ENCODE data around the gene MCRS1. TPM values are rescaled to one million over a fixed set of nuclear protein-coding genes. Genes with fewer than 3 reads are reported as not detected.
A peak's percentile ranks its signal among the peaks of the same experiment; 100 is the strongest.
"Not testable (repeated sequence)": the region's sequence is repeated elsewhere in the genome, so short reads cannot be mapped to it uniquely, and the experiment has no call there.

The MCRS1 gene
- total RNA-seq, 1 donor from 2014 or later, result 48.5 TPM

GRCh38 chr12:49541140-49541861, 26.6 kb downstream of the MCRS1 start:
- DNase-seq (ENCODE audit: low read depth in 2 of 2), result no peak

- no peak for DNase-seq (ENCODE audit: low read depth in 2 of 2)
These were observed 27.5 kb downstream of the MCRS1 start for GRCh38 chr12:49540229-49541139.

GRCh38 chr12:49539406-49540228, 28.3 kb downstream of the MCRS1 start:
- no peak for DNase-seq (ENCODE audit: low read depth in 2 of 2)

DNA sequence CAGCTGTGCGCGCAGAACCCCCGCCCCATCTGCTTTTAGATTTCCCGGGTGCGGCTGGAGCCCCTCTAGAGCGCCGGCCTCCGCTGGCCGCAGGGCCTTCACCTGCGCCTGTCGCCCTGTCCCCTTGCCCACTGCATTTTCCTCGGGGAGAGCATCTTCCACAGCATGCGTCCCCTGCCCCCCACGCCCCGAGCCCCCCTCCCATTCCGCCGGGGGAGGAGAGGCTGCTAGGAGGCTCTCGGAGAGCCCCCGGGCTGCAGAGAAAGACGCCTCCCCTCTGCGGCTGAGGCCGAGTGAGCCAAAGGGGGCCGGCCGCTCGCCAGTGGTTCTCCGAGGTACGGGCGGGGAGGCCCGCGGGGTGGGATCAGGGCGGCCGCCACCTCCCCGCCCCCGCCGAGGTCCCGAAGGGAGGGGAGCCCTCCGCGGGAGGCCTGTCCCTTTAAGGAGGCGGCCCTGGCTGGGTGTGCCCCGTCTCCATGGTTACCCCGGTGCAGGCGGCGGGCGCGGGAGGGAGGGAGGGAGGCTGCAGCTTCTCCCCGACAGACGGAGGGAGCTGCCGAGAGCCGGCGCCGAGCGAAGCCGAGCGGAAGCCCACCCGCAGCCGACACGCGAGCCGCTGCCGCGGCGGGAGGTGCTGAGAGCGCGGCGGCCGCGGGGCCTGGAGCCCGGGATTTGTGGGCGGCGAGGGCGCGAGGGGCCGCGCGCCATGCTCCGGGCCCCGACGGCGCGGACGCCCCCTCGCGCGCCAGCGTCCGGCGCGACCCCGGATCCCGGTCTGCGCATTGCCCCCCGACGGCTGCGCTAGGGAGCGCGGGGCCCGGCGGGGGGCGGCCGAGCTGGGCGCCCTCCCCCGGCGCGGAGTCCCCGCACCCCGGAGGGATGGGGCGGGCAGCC, 29.2 kb downstream of the MCRS1 start, which contains the start of gene KCNH3:
Gene KCNH3, plus strand, starts transcription at position 521 of the 894 bp plus-strand sequence. CDS start 387 bp downstream, outside the sequence.
- DNase-seq (ENCODE audit: low read depth in 2 of 2), result peak in 1 of 2 donors; percentile 46

GRCh38 chr12:49537752-49538509, 30.0 kb downstream of the MCRS1 start:
- DNase-seq (ENCODE audit: low read depth in 2 of 2), result no peak

GRCh38 chr12:49537231-49537751, 30.7 kb downstream of the MCRS1 start:
- DNase-seq (ENCODE audit: low read depth in 2 of 2), result no peak

DNA sequence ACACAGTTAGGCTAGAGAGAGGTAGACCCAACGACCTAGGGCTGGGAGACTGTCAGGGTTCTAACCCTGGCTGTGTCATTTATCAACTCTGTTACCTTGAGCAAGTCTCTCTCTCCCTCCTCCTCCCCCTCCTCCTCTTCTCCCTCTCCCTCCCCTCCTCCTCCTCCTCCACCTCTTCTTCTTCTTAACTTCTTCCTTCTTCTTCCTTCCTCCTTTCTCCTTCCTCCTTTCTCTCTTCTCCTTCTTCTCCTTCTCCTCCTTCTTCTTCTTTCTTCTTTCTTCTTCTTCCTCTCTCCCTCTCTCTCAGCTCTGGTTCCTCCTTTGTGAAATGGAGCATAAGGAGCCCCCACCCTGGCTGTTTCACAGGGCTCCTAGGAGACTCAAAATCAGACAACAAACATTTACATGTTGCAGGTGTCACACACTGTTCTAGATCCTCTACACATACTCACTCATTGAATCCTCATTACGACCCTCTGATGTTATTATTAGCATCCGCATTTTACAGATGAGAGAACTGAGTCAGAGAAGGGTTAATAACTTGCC, 31.3 kb downstream of the MCRS1 start:
- DNase-seq (ENCODE audit: low read depth in 2 of 2), result no peak

- no peak for DNase-seq (ENCODE audit: low read depth in 2 of 2)
These were observed 31.9 kb downstream of the MCRS1 start for GRCh38 chr12:49535921-49536525.

DNA sequence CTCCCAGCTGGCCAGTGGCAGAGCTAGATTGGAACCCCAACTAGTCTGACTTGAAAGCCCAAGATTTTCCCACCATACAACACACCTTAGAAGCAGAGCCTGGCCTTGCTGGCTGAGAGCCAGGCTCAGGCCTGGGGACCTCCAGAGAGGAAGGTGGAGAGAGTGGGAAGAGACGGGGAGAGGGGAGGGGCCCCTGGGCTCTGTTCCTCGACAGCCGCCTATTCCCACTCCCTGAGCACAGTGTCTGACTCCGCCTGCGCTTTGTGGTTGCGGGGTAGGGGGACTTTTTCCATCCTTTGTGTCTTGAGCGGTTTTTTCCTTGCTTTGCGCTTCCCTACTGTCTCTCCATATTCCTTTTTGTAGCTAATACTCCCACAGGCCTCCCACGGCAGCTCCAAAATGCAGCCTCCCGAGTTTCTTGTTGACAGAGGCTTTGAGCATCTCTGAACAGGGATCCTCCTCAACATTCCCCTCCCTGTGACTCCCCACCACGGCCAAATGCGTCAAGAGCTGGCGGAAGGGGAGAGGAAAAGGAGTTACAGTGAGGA, 33.1 kb downstream of the MCRS1 start:
- no peak for DNase-seq (ENCODE audit: low read depth in 2 of 2)

- not testable (repeated sequence) for DNase-seq (ENCODE audit: low read depth in 2 of 2)
These were observed 33.8 kb downstream of the MCRS1 start for GRCh38 chr12:49534122-49534521.

GRCh38 chr12:49533331-49533730, 34.6 kb downstream of the MCRS1 start:
- DNase-seq (ENCODE audit: low read depth in 2 of 2), result no peak

DNA sequence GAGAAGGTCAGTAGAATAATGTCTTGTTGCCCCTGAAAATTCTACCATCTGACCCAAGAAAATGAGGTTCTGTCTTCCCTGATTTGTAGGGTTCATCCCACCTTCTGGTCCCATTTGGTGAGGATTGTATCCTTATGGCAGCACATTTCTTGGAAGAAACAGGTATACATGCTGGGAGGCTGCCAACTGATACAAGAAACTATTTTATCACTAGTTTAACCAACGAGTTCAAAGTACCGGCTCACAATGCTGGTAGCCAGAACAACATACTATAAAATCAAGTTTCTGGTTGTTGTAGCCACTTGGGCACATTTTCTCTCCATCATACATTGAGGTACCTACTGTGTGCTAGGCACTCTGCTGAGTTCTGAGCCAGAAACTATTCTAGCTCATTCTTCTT, 36.2 kb downstream of the MCRS1 start:
- no peak for DNase-seq (ENCODE audit: low read depth in 2 of 2)

DNA sequence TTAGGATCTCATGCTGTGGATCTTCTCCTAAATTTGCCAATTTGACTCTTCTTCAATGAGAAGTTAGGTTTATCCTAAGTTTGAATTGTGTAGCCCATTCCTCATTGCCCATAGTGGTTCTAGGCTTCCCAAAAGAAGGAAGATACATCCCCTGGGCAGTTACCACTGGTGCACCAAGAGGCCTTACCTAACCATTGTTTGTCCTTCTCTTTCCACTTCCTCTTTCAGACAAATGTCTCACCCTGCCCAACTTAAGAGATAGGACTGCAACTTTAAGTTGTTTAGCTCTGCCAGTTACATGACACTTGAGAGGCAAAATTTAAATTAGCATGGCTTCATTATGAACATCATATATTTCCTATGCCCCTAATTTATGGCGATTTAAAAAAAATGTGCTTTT, 38.5 kb downstream of the MCRS1 start:
- no peak for DNase-seq (ENCODE audit: low read depth in 2 of 2)

DNA sequence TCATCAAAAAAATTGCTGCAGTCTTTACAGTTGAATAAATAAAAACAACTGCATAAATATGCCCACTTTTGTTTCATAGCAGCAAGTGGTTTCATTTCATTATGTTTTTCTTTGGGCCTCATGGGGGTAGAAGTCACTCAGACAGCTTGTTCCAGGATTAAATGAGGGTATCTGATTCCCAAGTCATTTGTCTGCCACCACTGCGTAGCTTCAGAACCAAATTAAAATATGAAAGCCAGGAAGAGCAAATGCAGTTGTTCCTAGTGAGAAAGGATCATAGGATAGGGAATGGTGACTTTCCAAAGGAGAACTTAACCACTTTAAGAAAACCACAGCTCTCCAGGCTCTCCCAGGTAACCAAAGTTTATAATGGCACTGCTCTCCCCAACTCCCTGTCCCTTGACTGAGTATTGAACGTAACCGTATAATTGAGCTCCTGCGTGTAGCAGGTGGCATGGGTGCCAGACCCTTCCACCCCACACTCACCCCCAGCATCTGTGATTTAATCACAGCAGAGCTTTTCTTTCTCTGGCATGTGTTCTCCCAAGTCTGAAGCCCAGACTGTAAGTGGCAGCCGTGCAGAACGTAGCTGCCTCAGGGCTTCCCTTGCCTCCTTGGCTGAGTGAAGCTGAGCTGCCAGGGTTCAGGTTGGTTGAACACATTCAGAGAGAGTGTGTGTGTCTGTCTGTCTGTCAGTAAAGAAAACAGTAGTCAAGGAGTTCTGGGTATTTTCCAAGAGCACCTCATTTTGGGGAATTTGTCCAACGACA, 40.4 kb downstream of the MCRS1 start:
- DNase-seq (ENCODE audit: low read depth in 2 of 2), result no peak

DNA sequence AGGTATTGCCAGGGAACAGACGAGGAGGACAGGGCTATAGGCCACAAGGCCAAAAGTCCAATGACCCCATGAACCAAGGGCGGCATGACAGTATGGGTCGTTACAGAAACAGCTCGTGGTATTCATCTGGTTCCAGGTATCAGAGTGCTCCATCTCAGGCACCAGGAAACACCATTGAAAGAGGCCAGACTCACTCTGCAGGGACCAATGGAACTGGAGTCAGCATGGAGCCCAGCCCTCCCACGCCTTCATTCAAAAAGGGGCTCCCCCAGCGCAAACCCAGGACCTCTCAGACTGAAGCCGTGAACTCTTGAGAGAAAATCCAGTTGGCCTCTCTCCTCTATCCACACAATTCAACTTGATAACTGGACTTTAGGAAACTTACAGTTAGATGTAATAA, 42.0 kb downstream of the MCRS1 start:
- DNase-seq (ENCODE audit: low read depth in 2 of 2), result no peak

GRCh38 chr12:49524660-49525324, 43.1 kb downstream of the MCRS1 start:
- peak in 1 of 2 donors; percentile 57 for DNase-seq (ENCODE audit: low read depth in 2 of 2)

DNA sequence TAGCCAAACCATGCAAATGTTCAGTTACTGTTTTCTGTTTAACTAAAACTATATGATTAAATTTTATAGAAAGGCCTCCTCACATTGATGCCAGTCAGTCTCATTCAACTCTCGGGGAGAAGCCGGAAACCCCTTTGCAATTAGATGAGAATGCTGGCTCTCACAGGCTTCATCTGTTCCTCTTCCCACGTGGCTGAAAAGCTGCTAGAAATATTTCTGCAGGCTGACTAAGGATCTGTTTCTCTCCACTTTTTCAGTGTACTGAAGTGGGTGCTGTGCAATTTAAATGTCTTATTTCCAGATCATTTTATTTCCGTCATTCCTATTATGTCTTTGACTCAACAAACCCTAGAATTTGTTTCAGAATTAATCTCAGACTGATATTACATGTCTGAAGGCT, 46.6 kb downstream of the MCRS1 start:
- DNase-seq (ENCODE audit: low read depth in 2 of 2), result no peak

Measured in dermis microvascular lymphatic vessel endothelial cell (primary cell).